Left renal cortex interstitium (tissue), 4 donors: Measurements from ENCODE around the gene ALG12. TPM values are rescaled to one million over a fixed set of nuclear protein-coding genes. Genes with fewer than 3 reads are reported as not detected.

Experiments
- DNase-seq, 4 donors: peaks; one replicate each; pipeline ENCODE4 v3.0.0-alpha.2; 2013; ENCODE audit warnings: low read depth in 4 of 4, low spot score in 2 of 4, missing footprints in 1 of 4
- polyA plus RNA-seq, 4 donors: library from polyadenylated mRNA; unstranded; fragments of 120-200 nt; gene quantifications; one replicate each; pipeline ENCODE4 v1.2.1, GENCODE V29; 2013; ENCODE audit not compliant: insufficient read length in 4 of 4

ALG12 gene
- polyA plus RNA-seq, 4 donors, result 23.0 to 43.3 (median 37.2) TPM

DNA sequence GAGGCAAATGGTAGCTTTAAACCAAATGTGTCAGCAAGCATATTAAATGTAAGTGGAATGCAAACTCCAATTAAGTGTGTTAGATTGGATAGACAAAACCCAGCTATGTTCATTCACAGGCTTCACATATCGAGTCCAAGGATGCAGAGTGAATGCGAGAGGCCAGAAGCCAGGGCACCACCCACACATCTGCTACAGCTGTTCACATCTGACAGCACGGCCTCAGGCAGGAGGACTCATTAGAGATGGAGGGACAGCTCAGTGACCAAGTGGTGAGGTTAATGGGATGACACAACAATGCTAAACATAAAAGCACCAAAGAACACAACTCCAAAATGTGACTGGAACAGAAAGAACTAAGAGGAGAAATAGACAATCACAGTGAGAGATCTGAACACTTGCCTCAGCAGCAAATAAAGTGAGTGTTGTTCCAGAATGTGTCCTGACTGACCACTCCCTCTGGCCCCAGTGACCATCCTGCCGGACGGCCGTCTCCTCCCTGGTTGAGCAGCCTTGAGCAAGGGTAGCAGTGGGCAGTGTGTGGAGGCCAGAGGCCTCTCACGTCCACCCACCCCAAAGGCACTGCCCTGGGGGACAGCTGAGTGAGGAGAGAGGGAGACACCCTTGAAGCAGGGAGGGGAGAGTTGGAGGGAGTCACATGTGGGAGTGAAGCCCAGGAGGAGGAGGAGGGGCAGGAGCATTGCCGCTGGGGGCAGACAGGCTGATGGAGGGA lies 23.8 kb downstream of the ALG12 start:
- DNase-seq, result no peak

DNA sequence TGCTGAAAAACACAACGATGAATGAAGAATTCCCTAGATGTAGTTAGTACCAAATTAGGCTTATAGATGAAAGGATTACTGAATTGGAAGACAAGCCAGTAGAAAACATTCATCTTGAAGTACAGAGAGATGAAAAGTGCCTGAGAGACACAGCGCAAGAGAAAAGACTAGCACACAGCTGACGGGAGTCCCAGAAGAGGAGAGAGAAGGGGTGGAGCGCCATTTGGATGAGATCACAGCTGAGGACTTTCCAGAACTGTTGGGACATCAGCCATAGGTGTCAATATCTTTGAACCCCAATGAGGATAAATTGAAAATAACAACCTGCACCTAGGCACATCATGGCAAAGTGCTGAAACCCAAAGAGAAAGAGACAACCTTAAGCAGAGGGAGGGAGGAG lies 25.2 kb downstream of the ALG12 start:
- no peak for DNase-seq

DNA sequence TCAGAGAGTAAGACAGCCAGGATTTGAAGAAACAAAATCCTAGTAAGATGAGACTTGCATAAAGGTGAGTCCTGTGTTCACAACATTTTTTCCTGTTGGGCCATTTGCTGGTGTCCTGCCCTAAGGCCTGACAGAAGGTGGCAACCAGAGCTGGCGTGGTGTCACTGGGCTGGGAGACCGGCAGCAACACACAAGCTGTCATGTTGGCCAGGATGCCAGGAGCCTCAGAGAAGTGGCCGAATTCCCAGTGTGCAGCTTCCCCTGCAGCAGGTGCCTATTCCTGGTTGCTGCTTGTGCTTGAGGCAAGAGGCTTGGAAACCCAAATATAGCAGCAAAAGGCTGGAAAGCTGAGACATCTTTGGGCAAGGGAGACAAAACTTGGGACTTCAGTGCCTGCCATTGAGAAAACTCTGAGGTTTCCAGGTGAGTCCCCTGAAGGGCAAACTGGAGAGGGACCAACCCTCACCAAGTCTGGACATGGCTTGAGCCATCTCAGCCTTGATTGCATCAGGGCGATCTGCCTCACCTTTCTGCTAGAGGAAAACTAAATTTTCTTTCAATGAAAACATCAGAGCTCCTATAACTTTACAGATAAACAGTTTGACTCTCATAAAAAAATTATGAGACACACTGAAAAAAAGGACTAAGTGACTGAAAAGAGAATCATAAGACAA lies 25.9 kb downstream of the ALG12 start:
- DNase-seq, result no peak

DNA sequence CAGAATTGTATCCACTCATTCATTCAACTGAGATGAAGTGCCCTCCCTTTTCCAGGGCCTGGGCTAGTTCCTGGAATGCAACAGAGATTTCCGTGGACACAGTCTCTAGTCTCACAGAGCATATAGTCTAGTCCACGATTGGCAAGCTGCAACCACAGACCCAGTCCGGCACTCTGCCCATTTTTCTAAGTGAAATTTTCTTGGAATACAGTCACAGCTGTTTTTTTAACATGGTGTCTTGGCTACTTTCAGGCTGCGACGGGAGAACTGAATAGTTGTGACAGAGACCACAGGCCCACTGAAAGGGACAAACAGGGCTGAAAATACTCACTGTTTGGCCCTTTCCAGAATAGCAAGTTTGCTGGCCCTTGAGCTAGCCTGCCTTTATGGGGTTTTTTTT lies 29.2 kb downstream of the ALG12 start:
- DNase-seq, result no peak

DNA sequence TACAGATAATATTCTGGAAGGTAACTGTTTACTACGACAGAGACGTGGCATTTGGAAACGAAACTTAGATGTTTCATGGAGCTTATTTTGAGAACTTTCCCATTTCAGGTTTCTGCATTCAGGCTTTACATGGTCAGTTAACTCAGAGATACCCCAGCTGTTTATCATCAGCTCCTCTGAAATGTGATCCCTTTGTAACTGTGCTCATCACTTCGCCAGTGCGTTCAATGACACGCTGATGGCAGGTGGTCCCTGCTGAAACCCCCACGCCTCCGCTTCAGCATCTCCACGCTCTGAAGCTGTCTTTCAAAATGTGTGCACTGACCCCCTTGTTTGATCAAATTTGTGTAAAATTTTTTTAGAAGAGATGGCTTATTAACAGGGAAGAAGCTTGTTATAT lies 30.5 kb downstream of the ALG12 start:
- peak in 3 of 4 donors; percentile 35 to 47 (median 46) for DNase-seq

DNA sequence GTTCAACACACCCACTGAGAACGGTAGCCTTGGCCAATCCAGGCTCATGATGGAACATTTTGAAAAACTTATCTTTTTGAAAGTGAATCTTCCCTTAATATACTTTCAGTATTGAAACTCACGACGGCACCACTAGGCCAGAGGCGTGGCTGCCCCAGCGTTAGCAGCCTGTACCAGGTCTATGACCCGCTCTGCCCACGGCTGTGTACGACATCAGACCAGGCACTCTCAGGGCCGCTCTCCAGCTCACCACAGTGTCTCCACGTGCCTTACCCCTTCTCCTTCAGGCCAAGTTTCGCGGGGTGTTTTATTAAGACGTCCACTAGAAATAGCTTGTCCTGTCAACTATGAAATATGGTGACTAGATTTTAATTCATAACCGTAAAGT lies 31.2 kb downstream of the ALG12 start:
- no peak for DNase-seq

DNA sequence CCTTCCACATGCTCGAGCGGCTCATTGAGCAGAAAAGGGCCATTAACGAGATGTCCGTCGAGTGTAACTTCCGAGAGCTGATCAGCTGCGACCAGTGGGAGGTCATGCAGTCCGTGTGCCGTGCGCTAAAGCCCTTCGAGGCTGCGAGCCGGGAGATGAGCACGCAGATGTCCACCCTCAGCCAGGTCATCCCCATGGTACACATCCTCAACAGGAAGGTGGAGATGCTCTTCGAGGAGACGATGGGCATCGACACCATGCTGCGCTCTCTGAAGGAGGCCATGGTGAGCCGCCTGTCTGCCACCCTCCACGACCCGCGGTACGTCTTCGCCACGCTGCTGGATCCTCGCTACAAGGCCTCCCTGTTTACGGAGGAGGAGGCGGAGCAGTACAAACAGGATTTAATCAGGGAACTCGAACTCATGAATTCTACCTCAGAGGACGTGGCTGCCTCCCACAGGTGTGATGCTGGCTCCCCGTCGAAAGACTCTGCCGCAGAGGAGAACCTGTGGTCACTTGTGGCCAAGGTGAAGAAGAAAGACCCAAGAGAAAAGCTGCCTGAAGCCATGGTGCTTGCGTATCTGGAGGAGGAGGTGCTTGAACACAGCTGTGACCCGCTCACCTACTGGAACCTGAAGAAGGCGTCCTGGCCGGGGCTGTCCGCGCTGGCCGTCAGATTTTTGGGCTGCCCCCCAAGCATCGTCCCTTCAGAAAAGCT lies 31.7 kb downstream of the ALG12 start:
- no peak for DNase-seq

DNA sequence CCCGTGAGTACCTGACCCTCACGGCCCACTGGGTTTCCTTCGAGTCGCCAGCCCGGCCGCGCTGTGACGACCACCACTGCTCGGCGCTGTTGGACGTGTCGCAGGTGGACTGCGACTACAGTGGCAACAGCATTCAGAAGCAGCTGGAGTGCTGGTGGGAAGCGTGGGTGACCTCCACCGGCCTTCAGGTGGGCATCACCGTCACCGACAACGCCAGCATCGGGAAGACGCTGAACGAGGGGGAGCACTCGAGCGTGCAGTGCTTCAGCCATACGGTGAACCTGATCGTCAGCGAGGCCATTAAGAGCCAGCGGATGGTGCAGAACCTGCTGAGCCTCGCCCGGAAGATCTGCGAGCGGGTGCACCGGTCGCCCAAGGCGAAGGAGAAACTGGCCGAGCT lies 32.4 kb downstream of the ALG12 start:
- no peak for DNase-seq

DNA sequence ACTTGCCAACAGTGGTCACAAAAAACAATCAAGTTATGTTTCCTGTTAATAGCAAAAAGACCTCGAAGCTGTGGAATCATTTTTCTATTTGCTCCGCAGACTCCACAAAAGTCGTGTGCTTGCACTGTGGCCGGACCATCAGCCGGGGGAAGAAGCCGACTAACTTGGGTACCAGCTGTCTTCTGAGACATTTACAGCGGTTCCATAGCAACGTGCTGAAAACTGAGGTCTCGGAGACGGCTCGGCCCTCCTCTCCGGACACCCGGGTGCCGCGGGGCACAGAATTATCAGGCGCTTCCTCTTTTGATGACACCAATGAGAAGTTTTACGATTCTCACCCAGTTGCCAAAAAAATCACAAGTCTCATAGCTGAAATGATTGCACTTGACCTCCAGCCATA lies 33.0 kb downstream of the ALG12 start:
- DNase-seq, result no peak

DNA sequence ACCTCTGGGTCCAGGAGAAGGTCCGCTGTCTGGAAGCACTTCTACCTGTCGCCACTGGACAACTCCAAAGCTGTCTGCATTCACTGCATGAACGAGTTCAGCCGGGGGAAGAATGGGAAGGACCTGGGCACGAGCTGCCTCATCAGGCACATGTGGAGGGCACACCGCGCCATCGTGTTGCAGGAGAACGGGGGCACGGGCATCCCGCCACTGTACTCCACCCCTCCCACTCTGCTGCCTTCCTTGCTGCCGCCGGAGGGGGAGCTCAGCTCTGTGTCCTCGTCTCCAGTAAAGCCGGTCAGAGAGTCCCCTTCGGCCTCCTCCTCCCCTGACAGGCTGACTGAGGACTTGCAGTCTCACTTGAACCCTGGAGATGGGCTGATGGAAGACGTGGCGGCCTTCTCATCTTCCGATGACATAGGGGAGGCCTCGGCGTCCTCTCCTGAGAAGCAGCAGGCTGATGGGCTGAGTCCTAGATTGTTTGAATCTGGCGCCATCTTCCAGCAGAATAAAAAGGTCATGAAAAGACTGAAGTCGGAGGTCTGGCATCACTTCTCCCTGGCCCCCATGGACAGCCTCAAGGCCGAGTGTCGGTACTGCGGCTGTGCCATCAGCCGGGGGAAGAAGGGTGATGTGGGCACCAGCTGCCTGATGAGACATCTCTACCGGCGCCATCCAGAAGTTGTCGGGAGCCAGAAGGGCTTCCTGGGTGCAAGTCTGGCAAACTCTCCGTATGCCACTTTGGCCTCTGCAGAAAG lies 33.6 kb downstream of the ALG12 start:
- DNase-seq, result no peak

DNA sequence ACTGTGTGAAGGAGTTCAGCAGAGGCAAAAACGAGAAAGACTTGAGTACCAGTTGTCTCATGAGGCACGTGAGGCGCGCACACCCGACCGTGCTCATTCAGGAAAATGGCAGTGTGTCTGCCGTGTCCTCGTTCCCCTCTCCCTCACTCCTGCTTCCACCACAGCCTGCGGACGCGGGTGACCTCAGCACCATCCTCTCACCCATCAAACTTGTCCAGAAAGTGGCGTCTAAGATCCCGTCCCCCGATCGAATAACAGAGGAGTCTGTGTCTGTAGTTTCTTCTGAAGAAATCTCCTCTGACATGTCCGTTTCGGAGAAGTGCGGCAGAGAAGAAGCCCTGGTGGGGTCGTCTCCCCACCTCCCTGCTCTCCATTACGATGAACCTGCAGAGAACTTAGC lies 34.2 kb downstream of the ALG12 start:
- no peak for DNase-seq

DNA sequence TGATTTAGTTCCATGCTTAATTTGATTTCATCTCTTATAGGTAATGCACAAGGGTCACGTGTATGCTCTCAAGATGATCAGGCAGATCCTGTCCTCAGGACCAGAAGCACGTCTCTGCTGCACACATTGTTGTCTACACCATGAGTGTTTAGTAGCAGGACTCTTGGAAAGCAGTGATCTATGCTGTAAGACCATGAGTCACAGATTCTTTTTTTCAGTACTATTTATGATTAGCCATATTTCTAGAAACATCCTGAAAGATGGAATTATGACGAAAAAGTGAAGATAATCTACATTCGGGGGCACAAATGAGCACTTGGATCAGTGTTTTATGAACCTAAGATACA lies 35.0 kb downstream of the ALG12 start:
- no peak for DNase-seq

DNA sequence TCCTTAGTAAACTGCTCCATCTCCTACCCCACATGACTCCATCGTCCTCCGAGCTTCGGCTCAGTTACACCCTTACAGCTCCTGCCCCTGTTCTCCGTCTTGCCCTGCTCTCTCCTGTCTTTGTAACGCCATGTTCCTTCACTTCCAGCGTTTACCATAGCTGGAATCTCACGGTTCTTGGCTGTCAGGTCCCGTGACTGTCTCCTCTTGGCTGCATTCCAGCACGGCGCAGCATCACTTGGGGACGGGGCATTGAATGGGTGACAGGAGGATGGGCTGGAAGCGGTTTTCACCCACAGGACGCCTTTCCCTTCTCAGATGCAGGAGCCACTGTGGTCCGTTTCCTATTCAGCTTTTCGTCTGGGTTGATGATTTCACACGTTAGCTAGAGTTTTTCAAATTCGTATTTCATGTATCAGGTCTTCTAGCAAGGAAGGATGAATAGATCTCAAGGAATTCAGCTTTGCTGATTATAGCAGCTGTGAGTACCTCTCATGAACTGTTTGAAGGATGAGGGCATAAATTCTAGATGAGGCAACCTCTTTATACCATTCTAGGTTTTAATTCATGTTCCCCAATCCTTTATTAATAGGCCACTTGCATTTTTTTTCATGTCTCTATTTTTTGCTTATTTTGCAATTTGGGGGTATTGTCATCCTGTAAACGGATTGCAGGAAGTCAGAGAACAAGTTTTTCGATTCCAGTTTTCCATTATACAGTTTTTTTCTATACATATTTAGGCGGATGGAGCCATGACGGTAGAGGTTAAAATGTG lies 35.5 kb downstream of the ALG12 start:
- no peak for DNase-seq

DNA sequence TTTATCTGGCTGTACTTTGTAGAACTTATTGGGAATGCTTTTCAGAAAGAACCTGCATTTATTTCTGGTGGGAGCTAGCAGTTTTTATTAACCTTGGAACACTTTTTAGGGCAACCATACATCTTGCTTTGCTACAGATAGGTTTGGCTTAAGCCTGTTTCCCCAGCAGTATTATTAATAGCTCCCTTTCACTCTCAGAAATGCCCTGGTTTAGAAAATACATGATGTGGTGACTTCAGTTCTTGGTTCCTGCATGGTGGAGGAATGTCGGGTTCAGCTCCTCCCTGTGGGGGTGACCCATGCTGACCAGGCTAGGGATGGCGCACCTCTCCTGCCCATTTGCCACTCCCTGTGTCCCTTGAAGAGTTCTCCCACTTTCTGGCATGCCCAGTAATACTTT lies 36.4 kb downstream of the ALG12 start:
- no peak for DNase-seq

DNA sequence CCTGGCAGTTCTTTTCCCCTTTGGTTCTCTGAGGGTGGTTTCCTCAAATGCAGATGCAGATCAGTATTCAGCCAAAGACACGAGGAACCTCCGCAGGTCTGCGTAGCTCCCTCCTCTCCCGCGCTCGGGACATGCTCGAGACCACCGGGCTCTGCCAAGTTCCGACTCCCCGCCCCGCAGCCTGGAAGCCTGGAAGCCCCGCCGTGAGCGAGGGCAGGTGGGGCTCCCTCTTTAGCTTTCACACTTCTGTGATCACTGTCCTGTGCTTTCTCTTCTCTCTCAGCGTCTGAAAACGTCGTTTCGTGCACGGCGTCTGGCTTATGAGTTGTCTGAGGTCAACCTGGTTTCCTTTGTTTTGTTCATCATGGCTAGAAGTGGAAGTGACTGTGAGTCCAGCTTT lies 38.0 kb downstream of the ALG12 start:
- DNase-seq, result no peak

DNA sequence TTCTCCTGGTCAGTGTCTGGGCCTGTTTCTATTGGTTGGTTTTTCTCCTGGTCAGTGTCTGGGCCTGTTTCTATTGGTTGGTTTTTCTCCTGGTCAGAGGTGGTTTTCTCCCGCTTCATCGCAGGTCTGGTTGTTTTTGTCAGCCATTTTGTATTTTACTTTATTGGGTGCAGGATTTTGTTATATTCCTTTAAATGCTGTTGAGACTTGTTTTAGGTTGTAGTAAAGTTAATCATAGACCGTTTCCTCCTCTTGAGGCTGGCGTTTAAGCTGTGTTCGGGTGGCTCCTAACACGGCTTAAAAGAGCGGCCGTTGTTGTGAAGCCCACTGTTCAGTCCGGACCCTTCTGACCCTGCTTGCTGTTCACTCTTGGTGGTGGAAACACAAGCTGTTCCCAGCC lies 38.4 kb downstream of the ALG12 start:
- no peak for DNase-seq

DNA sequence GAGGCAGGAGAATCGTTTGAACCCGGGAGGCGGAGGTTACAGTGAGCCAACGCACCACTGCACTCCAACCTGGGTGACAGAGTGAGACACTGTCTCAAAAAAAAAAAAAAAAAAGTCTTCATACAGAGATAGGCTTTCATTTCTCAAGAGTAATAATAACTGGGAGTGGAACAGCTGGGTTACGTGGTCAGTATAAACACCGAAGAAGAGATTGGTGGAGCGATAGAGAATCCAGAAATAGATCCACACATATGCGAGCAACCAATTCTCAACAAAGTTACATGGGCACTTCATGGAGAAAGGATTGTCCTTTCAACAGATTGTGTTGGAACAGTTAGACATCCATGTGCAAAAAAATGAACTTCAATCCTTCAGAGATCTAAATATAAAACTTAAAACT lies 40.0 kb downstream of the ALG12 start:
- no peak for DNase-seq

DNA sequence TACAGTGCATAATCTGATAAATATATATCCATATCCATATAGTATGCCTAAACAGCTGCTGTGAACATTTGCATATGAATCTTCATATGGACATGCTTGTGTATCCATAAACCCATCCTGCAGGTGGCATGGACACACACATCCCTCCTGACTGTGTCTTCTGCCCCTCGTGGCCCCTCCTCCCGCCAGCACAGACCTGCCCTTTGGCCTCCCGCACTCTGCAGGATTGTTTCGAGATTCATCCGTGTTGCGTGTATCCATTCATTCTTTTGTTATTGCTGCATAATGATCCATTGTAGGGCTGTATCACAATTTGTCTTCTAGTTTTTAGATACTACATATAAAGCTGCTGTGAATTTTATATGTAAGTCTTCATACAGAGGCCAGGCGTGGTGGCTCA lies 40.6 kb downstream of the ALG12 start:
- DNase-seq, result no peak

DNA sequence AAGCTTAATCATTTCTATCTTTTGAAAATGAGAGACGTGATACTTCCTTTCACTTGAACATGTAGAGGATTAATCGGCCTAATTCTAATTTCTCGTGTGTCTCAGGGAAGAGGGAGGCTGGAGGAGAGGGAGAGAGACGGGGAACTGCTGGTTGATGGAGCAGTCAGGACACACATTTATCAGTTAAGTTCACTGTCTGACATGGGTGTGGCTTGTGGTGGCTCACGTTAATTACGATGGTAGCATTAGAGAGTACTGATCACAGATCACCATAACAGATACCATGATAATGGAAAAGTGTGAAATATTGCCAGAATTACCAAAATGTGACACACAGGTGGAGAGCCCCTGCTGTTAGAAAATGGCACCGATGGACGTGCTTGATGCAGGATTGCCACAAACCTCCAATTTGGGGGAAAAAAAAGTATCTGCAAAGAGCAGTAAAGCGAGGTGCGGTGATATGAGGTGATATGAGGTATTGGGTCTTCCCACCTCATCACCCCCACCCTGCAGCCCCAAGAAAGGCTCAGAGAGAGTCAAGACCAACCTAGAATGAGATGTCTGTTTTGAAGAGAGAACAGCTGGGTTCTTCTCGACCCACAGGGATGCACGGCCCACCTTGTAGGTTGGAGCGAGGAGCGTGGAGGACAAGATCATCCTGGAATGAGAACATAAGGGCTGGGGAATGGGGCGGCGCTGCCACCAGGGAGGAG lies 44.9 kb downstream of the ALG12 start:
- DNase-seq, result no peak

DNA sequence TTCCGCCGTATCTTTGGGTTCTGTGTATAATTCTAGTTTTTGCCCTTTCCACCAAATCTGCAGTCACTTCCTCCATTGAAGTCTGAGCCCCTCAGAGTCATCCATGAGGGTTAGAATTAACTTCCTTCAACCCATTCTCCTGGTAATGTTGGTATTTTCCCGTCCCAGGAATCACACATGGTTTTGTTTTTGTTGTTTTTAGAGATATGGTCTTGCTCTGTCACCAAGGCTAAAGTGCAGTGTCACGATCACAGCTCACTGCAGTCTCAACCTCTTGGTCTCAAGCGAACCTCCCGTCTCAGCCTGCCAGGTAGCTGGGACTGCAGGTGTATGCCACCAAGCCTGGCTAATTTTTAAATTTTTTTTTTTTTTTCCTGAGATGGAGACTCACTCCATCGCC lies 45.9 kb downstream of the ALG12 start:
- DNase-seq, result no peak
